Measurements from ENCODE around the gene ZP4. TPM values are rescaled to one million over a fixed set of nuclear protein-coding genes. Genes with fewer than 3 reads are reported as not detected.

The ZP4 gene
- total RNA-seq, 2 experiments from 2014 or later, result not detected

GRCh38 chr1:237921306-237921705, 30.6 kb upstream of the ZP4 start:
- Mint-ChIP-seq H3K4me3 (no peak overlapping the region), H3K27me3 (no peaks in the 10 kb centered on the region), H3K27ac (no peak overlapping the region), H3K4me1 (ENCODE audit: low read depth) (no peaks in the 10 kb centered on the region), H3K36me3 (ENCODE audit: low read depth) (no peaks in the 10 kb centered on the region), H3K9me3 (peaks cover 2% of the 10 kb centered on the region)
- ChIA-PET POLR2A (no interaction called here), CTCF (no interaction called here)
- intact Hi-C loops (cut with DNase I, micrococcal nuclease), result no loop called here
- no peaks in the 10 kb centered on the region for H3K4me1 ChIP-seq (ENCODE audit: insufficient read depth, low read length)
- ATAC-seq (ENCODE audit: poor library complexity), result no peak
- TF ChIP-seq, protein P1, sequence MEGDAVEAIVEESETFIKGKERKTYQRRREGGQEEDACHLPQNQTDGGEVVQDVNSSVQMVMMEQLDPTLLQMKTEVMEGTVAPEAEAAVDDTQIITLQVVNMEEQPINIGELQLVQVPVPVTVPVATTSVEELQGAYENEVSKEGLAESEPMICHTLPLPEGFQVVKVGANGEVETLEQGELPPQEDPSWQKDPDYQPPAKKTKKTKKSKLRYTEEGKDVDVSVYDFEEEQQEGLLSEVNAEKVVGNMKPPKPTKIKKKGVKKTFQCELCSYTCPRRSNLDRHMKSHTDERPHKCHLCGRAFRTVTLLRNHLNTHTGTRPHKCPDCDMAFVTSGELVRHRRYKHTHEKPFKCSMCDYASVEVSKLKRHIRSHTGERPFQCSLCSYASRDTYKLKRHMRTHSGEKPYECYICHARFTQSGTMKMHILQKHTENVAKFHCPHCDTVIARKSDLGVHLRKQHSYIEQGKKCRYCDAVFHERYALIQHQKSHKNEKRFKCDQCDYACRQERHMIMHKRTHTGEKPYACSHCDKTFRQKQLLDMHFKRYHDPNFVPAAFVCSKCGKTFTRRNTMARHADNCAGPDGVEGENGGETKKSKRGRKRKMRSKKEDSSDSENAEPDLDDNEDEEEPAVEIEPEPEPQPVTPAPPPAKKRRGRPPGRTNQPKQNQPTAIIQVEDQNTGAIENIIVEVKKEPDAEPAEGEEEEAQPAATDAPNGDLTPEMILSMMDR (IDR thresholded peaks at IDR 0.05), result no peak
- no peak for DNase-seq
- H3K36me3 ChIP-seq (ENCODE audit: insufficient read depth, low read length), result no peaks in the 10 kb centered on the region
- no peak overlapping the region for H3K27ac ChIP-seq (ENCODE audit: low read depth in 1 of 2, low read length in 2 of 2)
- H3K4me3 ChIP-seq (ENCODE audit: low read length), result no peak overlapping the region
- H3K9me3 ChIP-seq (ENCODE audit: control insufficient read depth in 1 of 2, insufficient read depth in 1 of 2, low read length in 2 of 2), result peaks cover 0 to 18% of the 10 kb centered on the region in 2 experiments
- no peaks in the 10 kb centered on the region for H3K27me3 ChIP-seq (ENCODE audit: control insufficient read depth in 1 of 2, insufficient read depth in 2 of 2, low read length in 2 of 2)

DNA sequence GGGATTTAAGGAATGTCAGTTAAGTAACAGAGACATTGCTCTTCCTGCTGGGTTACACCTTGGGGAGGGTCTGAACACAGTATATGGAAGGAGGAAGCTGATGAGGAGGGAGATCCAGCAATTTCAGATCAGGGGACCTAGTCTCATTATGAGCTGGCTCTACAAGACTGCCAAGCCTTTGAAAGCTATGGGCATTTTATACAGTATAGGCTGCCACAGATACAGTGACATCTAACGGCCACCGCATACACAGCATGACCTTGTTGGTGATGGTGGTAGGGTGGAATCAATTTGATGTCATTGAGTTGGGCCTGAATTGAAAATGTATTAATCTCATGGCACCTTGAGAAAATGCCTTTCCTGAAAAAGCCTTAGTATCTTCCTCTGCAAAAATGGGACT, 22.6 kb upstream of the ZP4 start:
- TF ChIP-seq, protein P1 (IDR thresholded peaks at IDR 0.05), result no peak
- H3K36me3 Mint-ChIP-seq (ENCODE audit: low read depth), result no peaks in the 10 kb centered on the region

GRCh38 chr1:237911911-237912310, 21.2 kb upstream of the ZP4 start:
- POLR2A ChIA-PET, result no interaction called here
- H3K4me1 ChIP-seq (ENCODE audit: insufficient read depth, low read length), result no peaks in the 10 kb centered on the region

More for the DNA sequence above, 22.6 kb upstream of the ZP4 start:
- no peaks in the 10 kb centered on the region for H3K27me3 ChIP-seq (ENCODE audit: control insufficient read depth in 1 of 2, insufficient read depth in 2 of 2, low read length in 2 of 2)
- DNase-seq (no peak), ATAC-seq (ENCODE audit: poor library complexity) (no peak)
- intact Hi-C loops (cut with DNase I, micrococcal nuclease), result no loop called here
- Mint-ChIP-seq H3K4me3 (no peak overlapping the region), H3K4me1 (ENCODE audit: low read depth) (no peaks in the 10 kb centered on the region), H3K9me3 (peaks cover 3% of the 10 kb centered on the region), H3K27ac (no peak overlapping the region), H3K27me3 (no peaks in the 10 kb centered on the region)
- H3K27ac ChIP-seq (ENCODE audit: low read depth in 1 of 2, low read length in 2 of 2), result no peak overlapping the region
- no peak overlapping the region for H3K4me3 ChIP-seq (ENCODE audit: low read length)
- ChIA-PET CTCF (no interaction called here), POLR2A (no interaction called here)
- H3K9me3 ChIP-seq (ENCODE audit: control insufficient read depth in 1 of 2, insufficient read depth in 1 of 2, low read length in 2 of 2), result peaks cover 9 to 15% of the 10 kb centered on the region in 2 experiments
- no peaks in the 10 kb centered on the region for H3K36me3 ChIP-seq (ENCODE audit: insufficient read depth, low read length)
- no peaks in the 10 kb centered on the region for H3K4me1 ChIP-seq (ENCODE audit: insufficient read depth, low read length)

More at GRCh38 chr1:237911911-237912310, 21.2 kb upstream of the ZP4 start:
- H3K27me3 ChIP-seq (ENCODE audit: control insufficient read depth in 1 of 2, insufficient read depth in 2 of 2, low read length in 2 of 2), result no peaks in the 10 kb centered on the region
- TF ChIP-seq, protein P1 (IDR thresholded peaks at IDR 0.05), result no peak
- intact Hi-C loops (cut with DNase I, micrococcal nuclease), result no loop called here
- H3K36me3 ChIP-seq (ENCODE audit: insufficient read depth, low read length), result no peaks in the 10 kb centered on the region
- H3K4me3 ChIP-seq (ENCODE audit: low read length), result no peak overlapping the region
- Mint-ChIP-seq H3K27me3 (no peaks in the 10 kb centered on the region), H3K4me3 (no peak overlapping the region), H3K27ac (no peak overlapping the region), H3K4me1 (ENCODE audit: low read depth) (no peaks in the 10 kb centered on the region), H3K9me3 (peaks cover 4% of the 10 kb centered on the region), H3K36me3 (ENCODE audit: low read depth) (no peaks in the 10 kb centered on the region)
- H3K9me3 ChIP-seq (ENCODE audit: control insufficient read depth in 1 of 2, insufficient read depth in 1 of 2, low read length in 2 of 2), result peaks cover 7 to 9% of the 10 kb centered on the region in 2 experiments
- ATAC-seq (ENCODE audit: poor library complexity) (no peak), DNase-seq (no peak)
- CTCF ChIA-PET, result no interaction called here
- no peak overlapping the region for H3K27ac ChIP-seq (ENCODE audit: low read depth in 1 of 2, low read length in 2 of 2)
